HG02759 (cell line): ENCODE data around the gene KCTD1.

Experiments used
- ATAC-seq: cut with Tn5 transposase; IDR thresholded peaks from one replicate; pipeline ENCODE4 v1.9.1; 2021; ENCODE audit warnings: mild to moderate bottlenecking, moderate library complexity; ENCODE audit not compliant: unreplicated experiment

Gene KCTD1

DNA sequence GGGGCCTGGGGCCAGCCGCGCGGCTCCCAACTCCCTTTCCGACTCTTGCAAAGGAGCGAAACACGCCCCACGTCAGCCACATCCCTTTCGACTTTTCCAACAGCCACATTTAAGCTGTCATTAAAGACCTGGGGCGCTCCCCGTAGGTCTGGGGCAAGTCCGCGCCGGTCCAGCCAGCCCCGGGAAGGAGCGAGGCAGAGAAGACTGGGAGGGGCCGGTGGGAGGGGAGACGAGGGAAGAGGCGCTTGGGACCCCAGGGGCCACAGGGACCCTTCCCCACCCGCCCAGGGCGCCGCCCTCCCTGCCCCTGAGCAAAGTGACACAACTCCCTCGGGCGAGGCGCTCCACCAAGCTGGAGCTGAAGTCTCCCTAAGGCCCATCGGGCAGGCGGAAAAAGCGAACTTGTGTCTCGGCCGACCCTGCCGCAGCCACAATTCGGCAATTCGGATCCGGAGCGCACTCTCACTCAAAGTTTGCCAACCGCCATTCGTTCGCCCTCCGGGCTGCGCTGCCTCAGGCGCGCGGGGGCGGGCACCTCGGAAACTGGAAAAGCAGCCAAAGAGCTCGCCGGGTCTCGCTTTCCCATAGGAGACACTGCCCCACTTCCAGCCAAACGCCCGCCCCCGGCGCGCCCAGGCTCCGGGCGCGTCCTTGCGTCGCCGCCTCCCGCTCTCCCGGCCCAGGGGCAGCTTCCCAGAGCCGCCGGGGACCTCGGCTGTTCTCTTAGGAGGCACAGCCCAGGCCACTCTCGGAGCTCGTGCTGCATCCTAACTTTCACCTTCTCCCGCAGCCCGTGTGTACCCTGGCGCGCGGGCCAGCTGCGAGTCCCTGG, 1.1 kb upstream of the KCTD1 start:
- peak; percentile 17 for ATAC-seq

- peak; percentile 69 for ATAC-seq
These were observed 523 bp downstream of the KCTD1 start for GRCh38 chr18:26547646-26548414.

GRCh38 chr18:26546875-26547645, 1.3 kb downstream of the KCTD1 start:
- no peak for ATAC-seq

GRCh38 chr18:26546170-26546874, 2.0 kb downstream of the KCTD1 start:
- no peak for ATAC-seq

- no peak for ATAC-seq
These were observed 2.8 kb downstream of the KCTD1 start for GRCh38 chr18:26545335-26546123.

- no peak for ATAC-seq
These were observed 3.9 kb downstream of the KCTD1 start for GRCh38 chr18:26544451-26544850.

DNA sequence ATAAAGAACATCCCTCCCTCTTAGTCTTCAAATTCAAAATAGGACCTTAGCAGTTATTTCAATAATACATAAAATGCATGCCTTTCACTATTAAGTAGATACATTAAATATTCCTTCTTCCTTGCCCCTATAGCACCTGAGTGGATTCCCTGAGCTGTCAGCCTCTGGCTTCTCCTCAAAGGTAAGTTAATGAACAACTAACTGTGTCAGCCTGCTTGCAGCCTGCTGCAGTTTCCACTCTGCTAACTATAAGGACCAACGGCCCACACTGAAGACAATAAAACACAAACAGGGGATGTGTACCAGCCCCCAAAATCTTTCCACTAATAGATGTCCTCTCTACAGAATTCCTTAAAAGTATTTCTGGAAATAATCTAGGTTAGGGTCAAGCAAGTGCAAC, 5.0 kb downstream of the KCTD1 start:
- no peak for ATAC-seq

- ATAC-seq, result no peak
These were observed 8.2 kb downstream of the KCTD1 start for GRCh38 chr18:26540043-26540628.

DNA sequence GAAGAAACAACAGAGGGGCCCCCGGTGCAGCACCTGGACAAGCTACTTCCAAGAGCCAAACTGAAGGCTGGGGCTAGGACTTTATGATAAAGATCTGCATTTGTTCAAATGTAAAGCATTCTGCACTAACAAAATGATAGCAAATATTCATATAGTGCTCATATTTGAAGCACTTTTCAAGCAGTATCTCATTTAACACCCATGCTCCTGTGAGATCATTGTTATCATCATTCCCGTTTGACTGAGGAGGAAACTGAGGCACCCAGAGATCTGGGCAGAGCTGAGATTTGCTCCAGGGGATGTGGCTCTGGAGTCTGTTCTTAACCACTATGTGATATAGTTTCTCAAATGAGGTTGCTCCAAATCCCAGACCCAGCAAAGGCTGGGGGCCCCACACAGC, 9.8 kb downstream of the KCTD1 start:
- ATAC-seq, result no peak

DNA sequence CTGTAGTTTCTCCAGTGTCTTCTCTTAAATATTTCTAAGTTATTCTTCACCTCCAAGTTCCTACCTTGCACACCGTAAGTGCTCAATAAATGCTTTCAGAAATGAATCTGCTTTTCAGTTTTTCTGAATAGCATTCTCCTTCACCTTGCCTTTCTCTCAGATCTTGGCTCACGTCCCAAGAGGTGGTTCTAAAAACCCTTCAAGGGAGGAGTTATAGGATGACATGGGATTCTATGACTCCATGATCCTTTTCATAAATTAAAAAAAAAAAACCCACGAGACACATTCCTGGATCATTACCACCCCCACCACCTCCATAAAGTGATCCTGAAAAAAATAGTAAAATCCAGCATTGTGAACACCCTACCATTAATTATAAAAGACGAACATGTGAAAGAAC, 11.7 kb downstream of the KCTD1 start:
- ATAC-seq, result no peak

GRCh38 chr18:26536032-26536431, 12.3 kb downstream of the KCTD1 start:
- ATAC-seq, result no peak

- no peak for ATAC-seq
These were observed 12.7 kb downstream of the KCTD1 start for GRCh38 chr18:26535630-26536029.

DNA sequence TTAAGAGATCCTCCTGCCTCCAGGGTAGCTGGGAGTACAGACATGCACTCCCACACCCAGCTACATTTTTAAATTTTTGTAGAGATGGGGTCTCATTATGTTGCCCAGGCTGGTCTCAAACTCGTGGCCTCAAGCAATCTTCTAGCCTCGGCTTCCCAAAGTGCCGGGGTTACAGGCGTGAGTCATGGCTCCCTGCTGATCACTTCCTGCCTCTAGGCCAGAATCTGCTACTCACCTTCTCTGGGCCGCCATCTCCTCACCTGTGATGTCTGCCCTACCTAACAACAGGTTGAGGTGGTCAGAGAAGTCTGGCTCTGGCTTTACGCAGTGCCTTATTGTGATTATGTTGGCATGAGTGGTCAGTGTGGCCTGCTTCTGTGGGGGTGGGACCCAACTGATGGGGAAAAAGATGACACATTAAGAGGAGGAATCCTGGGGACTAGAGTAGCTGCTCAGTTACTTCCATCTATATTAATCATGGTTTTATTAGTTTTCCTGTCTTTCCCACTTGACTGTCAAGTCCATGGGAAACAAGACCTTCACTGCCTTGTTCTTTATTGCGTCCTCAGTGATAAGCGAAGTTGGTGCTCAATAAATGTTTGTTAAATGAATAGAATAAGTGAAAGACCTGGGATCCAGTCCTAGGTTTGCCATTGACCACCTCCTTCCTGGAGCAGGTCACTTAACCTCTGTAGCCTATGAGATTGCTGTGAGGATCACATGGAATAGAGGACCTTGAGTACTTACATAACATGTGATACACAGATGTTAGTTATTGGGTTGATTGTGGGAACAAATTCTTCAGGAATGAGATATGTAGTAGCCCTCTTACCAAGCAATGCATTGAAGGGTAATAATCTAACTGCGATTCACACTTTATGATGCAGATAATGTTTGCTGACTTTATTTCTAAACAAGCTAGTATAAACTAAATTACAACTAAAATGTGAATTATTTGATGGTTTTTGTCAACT, 15.7 kb downstream of the KCTD1 start:
- ATAC-seq, result no peak

DNA sequence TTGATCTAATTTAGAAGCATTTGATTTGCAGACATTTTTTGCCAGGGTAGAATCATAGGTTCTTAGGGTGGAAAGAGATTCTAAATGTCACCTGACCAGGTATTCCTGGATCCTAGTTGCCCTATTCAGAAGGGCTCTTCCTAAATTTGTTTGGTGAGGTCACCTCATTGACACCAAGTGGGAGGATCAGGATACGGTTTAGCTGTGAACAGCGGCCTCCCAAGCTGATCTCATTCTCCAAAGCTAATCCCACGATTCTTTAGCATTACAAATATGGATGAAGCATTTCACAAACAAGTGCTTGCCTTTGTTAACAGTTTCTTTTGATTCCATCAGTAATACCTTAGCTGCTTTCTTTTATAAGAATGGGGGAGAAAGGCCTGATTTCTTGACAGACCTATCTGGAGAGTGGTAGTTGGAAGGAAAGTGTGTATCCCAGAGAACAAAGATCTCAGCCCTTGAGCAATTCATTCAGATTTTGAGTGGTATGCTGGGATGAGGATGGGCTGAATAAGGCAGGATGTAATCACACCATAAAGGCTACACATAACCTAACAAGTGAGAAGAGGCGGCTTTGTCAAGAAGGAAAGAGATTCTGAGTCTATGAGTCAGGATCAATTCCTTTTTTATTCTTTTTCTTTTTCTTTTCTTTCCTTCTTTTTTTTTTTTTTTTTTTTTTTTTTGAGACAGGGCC, 16.6 kb downstream of the KCTD1 start:
- ATAC-seq, result no peak

- no peak for ATAC-seq
These were observed 21.5 kb downstream of the KCTD1 start for GRCh38 chr18:26526966-26527234.

DNA sequence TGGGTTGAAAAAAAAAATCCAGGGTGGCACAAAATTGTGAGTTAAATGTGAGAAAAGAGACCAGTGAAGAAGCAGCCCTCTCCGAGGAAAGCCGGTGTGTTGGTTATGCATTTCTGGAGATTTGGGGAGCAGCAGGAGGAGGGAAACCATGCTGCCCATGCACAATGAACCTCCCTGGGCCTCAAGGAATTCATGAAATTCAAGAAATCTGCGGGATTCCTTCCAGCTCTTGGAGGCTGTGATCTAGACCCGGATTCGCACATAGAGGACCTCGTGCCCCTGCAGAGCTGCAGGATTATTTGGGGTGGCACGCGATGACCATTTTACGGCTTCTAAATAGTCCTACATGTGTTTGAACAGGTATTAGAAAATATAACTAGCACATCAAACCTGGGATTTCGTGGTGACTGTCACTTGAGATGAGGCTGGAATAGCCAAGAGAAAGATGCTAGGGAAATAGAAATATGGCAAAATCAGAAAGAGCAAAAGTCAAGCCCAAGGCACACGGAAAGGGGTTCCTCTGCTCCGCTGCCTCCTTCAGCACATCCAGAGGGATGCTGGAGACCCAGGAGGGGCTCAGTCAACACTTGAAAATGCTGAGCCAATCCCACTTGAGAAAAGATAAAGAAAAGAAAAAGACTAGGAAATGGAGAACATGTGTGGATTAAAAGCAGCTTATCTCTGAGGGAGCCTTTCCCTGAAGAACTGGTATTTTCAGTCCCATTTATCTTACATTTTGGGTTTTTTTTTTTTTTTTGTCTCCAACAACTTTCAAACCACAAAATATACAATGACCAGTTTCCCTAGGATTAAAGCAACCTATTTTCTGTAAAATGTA, 22.0 kb downstream of the KCTD1 start:
- ATAC-seq, result no peak
